A549 (cell line): ENCODE data around the gene ABHD1.

ENCODE experiments used
- MAX ChIP-seq: IDR thresholded peaks from 2 replicates; pipeline ENCODE4 v1.6.1; 2012
- POLR2A ChIP-seq: IDR thresholded peaks from 2 replicates; pipeline ENCODE4 v1.6.1; 2012; ENCODE audit warnings: mild to moderate bottlenecking, low read length
- POLR2AphosphoS2 ChIP-seq: conservative IDR thresholded peaks from 2 replicates; pipeline ENCODE4 v1.6.1; 2012; ENCODE audit warnings: low read length, improper control_type of control experiment, inconsistent platforms

DNA sequence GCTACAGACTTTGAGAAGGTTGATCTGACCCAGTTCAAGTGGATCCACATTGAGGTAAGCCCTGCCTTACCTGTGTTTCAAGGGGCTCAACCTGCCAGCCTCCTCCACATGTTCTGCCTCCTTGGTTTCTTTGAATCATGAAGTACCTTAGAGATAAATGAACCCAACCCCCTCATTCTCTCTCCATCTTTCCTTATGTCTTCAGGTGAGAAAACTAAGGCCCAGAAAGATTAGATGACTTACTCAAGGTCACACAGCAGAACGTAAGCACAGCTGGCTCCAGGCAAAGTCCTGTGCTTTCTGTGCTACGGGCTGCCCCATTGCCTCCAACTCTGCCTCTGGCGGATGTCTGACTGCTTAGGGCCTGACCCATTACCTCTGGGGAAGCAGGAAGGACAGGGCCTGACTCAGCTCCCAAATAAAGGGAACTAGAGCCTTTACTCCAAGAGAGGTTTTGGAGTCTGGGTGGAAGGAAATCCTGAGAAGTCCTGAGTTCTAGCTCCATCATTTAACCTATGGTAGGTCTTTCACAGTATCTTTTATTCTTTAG lies 26.8 kb upstream of the ABHD1 start:
- no peak for TF ChIP-seq MAX
- TF ChIP-seq POLR2AphosphoS2: no peak
- no peak for TF ChIP-seq POLR2A
